Measurements from ENCODE around the gene MAPK1IP1L.
"Not testable (repeated sequence)": the region's sequence is repeated elsewhere in the genome, so short reads cannot be mapped to it uniquely, and the experiment has no call there.

MAPK1IP1L gene

DNA sequence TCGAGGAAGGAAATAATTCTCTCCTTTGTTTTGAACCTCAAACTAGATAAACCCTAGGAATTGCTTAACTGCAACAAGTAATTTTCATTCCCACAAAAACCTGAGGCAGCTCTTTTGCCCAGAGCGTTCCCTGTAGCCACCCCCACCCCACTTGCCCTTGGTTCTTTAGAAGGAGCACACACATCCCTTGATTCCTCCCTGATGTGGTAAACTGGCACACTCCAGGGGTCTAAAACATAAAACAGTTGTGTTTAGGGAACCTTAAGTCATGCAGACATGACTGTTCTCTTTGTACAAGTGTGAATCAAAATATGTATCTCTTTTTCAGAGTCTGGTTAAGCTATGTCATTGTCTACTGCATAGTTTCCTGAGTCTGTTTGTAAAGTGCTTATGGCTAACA lies 14.0 kb downstream of the MAPK1IP1L start:
- H3K4me3 ChIP-seq (ENCODE audit: low read length): no peak overlapping the region
- no peak overlapping the region for H2AFZ ChIP-seq (ENCODE audit: low read depth, low read length)
- H3K4me1 ChIP-seq (ENCODE audit: insufficient read depth, low read length): no peaks in the 10 kb centered on the region
- H3K27me3 ChIP-seq (ENCODE audit: insufficient read depth, low read length): no peaks in the 10 kb centered on the region
- H3K36me3 ChIP-seq (ENCODE audit: insufficient read depth, low read length): peaks cover 71% of the 10 kb centered on the region
- H3K9me3 ChIP-seq (ENCODE audit: low read length): no peaks in the 10 kb centered on the region

DNA sequence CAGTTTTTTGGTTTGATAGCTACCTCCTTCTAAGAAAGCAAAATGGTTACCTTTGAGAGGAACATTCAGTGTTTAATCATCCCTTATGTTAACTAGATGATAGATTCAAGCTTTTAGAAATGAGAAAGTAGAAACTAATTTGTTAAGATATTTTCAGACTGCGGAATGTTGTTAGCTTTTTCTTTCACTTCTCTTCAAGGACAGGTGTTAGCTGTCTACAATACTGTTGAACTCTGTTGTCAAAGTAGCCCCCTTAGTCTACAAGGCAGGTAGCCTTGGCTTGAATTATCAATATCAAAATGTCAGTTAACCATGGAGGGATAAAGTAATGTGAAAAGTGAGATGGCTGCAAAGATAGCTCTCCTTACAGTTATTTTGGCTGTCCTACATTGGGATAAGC lies 14.8 kb downstream of the MAPK1IP1L start:
- Histone ChIP-seq H3K4me1 (ENCODE audit: insufficient read depth, low read length) (no peaks in the 10 kb centered on the region), H3K27me3 (ENCODE audit: insufficient read depth, low read length) (no peaks in the 10 kb centered on the region), H3K9me3 (ENCODE audit: low read length) (no peaks in the 10 kb centered on the region), H2AFZ (ENCODE audit: low read depth, low read length) (no peak overlapping the region), H3K4me3 (ENCODE audit: low read length) (no peak overlapping the region), H3K36me3 (ENCODE audit: insufficient read depth, low read length) (peaks cover 63% of the 10 kb centered on the region)

DNA sequence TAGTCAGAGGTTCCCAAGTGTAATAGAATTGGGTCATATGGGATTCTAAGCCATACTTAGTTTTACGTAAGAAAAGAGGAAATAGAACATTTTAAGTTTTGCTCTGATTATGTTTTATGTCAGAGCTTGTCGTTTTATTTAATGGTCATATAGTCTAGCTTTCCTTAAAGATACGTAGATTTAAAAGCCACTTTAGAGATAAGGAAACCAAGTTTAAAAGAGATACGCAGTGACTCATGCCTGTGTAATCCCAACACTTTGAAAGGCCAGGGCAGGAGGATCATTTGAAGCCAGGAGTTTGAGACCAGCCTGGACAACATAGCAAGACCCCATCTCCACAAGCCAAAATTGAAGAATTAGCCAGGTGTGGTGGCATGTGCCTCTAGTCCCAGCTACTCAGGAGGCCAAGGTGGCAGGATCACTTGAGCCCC lies 19.5 kb downstream of the MAPK1IP1L start:
- Histone ChIP-seq H3K27me3 (ENCODE audit: insufficient read depth, low read length) (no peaks in the 10 kb centered on the region), H3K4me1 (ENCODE audit: insufficient read depth, low read length) (peaks cover 21% of the 10 kb centered on the region), H2AFZ (ENCODE audit: low read depth, low read length) (no peak overlapping the region), H3K4me3 (ENCODE audit: low read length) (no peak overlapping the region), H3K36me3 (ENCODE audit: insufficient read depth, low read length) (peaks cover 15% of the 10 kb centered on the region), H3K9me3 (ENCODE audit: low read length) (no peaks in the 10 kb centered on the region)

DNA sequence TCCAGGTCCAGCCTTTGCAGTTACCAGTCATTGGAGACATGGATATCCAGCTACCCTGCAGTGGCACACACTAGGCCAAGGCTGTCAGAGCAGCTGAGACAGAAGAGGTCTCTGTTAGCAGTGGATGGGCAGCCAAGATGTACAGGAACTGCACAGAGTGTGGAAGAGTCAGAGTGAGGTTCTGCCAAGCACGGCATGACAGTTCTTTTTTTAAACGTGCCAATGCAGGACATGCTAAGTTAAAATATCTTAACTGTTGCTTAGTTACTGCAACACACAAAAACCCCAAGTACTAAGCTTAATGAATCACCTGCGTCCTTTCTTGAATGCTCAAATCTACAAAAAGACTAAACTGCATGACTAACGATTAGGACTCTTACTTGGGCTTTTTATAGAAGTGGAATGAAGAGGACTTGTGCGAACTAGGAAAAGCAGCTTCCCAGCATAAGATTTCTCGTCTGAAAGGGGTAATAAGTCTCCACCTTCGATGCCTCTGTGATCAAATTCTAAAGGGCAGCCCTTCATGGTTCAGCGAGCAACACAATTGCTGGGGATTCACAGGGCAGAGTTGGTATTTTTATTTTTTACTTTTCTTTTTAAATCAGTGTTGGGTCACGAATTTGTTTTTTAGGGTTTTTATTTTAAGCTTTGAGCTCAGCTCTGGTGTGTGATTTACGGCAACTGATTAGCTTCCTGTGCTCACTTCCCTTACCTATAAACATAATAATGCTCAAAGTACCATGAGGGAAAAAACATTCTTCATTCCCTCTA lies 20.6 kb downstream of the MAPK1IP1L start:
- peaks cover 8% of the 10 kb centered on the region for H3K36me3 ChIP-seq (ENCODE audit: insufficient read depth, low read length)
- H3K4me3 ChIP-seq (ENCODE audit: low read length): no peak overlapping the region
- no peaks in the 10 kb centered on the region for H3K9me3 ChIP-seq (ENCODE audit: low read length)
- peaks cover 23% of the 10 kb centered on the region for H3K4me1 ChIP-seq (ENCODE audit: insufficient read depth, low read length)
- no peak overlapping the region for H2AFZ ChIP-seq (ENCODE audit: low read depth, low read length)
- H3K27me3 ChIP-seq (ENCODE audit: insufficient read depth, low read length): no peaks in the 10 kb centered on the region

DNA sequence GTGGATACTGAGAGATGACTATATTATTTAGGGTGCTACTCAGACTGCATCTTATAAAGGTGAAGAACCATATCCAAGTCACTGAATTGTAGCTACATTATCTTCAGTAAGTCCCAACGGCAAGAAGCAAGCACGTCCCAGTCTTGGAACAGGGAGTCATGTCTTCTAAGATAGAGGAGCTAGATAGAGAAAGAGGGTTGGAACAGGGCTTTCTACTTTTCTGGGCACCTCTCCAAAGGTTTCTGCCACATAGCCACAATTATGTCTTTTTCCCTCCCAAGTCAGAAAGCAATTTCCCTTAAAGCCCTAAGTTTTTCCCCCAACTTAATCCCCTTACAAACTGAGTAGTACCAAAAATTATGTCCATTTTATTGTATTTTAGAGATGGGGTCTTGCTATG lies 22.4 kb downstream of the MAPK1IP1L start:
- no peaks in the 10 kb centered on the region for H3K36me3 ChIP-seq (ENCODE audit: insufficient read depth, low read length)
- no peak overlapping the region for H2AFZ ChIP-seq (ENCODE audit: low read depth, low read length)
- H3K27me3 ChIP-seq (ENCODE audit: insufficient read depth, low read length): no peaks in the 10 kb centered on the region
- no peak overlapping the region for H3K4me3 ChIP-seq (ENCODE audit: low read length)
- H3K9me3 ChIP-seq (ENCODE audit: low read length): no peaks in the 10 kb centered on the region
- H3K4me1 ChIP-seq (ENCODE audit: insufficient read depth, low read length): peaks cover 25% of the 10 kb centered on the region

DNA sequence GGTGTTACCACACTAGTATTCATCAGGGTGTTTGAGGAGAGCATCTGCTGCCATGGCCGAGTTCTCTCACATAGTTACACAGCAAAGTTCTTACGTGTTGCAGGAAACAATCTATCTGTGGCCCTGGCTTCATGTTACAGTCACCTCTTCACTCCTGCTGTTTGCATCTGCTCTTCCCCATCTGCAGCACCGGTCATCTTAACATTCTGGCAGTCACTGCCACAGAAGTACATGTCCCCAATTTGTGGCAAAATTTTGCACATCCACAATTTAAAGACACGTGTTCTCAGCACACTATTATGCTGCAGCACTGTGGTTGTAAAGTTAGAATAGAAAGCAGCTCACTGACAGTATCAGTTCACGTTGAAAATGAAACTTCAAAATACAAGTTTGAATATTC lies 23.2 kb downstream of the MAPK1IP1L start:
- Histone ChIP-seq H2AFZ (ENCODE audit: low read depth, low read length) (no peak overlapping the region), H3K27me3 (ENCODE audit: insufficient read depth, low read length) (no peaks in the 10 kb centered on the region), H3K4me1 (ENCODE audit: insufficient read depth, low read length) (peaks cover 25% of the 10 kb centered on the region), H3K36me3 (ENCODE audit: insufficient read depth, low read length) (no peaks in the 10 kb centered on the region), H3K9me3 (ENCODE audit: low read length) (no peaks in the 10 kb centered on the region), H3K4me3 (ENCODE audit: low read length) (no peak overlapping the region)

DNA sequence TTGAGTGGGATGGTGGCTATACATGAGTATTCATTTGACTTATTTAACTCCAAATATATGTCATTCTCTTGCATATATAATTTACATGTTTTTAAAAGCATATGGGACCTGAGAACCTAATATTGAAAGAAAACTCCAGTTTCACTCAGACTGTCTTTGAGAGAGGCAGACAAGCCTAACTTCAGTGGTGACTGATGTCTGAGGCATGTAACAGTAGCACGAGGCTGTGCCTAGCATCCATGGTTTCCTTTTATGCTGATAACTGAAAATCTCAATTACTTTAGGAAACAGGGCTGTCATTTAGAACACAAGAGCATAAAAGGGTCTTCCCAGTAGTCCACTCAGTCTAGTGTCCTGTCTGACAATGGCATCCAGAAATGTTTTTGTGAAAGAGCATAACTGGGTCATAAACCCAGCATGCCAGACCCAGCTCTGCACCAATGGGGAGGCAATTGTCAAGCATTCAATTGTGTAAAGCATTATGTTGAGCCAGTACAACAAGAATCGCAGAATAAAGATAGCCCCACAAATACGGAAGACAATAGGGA lies 24.3 kb downstream of the MAPK1IP1L start:
- no peaks in the 10 kb centered on the region for H3K27me3 ChIP-seq (ENCODE audit: insufficient read depth, low read length)
- no peak overlapping the region for H3K4me3 ChIP-seq (ENCODE audit: low read length)
- no peaks in the 10 kb centered on the region for H3K36me3 ChIP-seq (ENCODE audit: insufficient read depth, low read length)
- no peak overlapping the region for H2AFZ ChIP-seq (ENCODE audit: low read depth, low read length)
- no peaks in the 10 kb centered on the region for H3K9me3 ChIP-seq (ENCODE audit: low read length)
- peaks cover 25% of the 10 kb centered on the region for H3K4me1 ChIP-seq (ENCODE audit: insufficient read depth, low read length)

DNA sequence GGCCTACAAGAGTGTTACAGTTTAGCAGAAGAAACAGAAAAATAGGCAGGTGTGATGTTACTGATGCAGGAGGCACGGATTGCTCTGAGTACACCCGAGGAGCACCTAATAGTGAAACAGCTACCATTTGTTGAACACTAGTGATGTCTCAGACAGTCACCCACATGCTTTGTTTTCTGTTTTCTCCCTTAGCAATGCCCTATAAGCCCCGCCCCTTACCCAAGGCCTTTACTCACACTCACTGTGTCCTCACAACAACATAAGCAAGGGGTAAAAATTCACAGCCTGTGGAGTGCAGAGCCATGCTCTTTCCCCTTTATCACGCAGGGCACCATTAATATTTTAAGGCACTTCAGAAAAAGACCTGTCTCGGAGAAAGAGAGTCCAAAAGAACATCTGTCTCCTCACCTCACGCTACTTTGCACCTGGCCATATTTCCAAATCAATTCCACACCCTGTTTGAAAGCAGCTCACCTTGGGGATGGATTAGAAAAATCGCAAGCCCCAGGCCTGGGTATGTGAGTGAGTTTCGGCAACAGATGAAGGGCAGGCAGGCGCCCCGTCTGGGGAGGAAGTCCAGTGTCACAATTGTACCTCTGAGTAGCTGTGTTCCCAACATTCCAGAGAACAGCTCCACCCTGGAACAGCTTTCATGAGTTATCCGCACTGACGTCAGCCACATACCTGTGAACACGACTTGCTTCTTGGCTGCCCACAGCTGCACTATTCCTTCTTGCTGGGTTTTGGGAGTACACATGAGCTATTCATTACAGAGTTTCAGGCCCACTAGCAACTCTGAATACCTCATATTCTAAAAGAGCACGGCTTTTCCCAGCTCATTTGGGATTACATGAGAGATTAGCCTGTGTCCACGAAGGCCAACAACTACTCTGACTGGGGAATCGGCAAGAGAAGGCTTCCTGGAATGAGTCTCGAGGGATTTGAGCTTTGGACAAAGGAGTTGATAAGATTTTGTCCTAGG lies 26.0 kb downstream of the MAPK1IP1L start:
- Histone ChIP-seq H3K27me3 (ENCODE audit: insufficient read depth, low read length) (no peaks in the 10 kb centered on the region), H3K36me3 (ENCODE audit: insufficient read depth, low read length) (no peaks in the 10 kb centered on the region)

DNA sequence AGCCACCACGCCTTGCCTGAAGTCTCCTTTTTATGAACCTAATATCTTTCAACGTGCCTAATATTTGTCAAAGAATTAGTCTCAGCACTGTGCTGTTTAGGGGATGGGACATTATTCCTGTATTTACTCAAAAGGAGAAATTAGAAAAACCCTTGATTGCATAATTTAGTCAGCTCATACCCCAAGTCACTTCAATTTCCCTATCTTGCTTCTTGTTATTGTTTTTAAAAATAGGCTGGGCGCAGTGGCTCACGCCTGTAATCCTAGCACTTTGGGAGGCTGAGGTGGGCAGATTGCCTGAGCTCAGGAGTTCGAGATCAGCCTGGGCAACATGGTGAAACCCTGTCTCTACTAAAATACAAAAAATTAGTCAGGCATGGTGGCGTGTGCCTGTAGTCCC lies 28.5 kb downstream of the MAPK1IP1L start:
- H3K27me3 ChIP-seq (ENCODE audit: insufficient read depth, low read length); H2AFZ ChIP-seq (ENCODE audit: low read depth, low read length); H3K36me3 ChIP-seq (ENCODE audit: insufficient read depth, low read length); H3K9me3 ChIP-seq (ENCODE audit: low read length); H3K4me3 ChIP-seq (ENCODE audit: low read length): not testable (repeated sequence)
- H3K4me1 ChIP-seq (ENCODE audit: insufficient read depth, low read length): peaks cover 11% of the 10 kb centered on the region

More for the DNA sequence above, 26.0 kb downstream of the MAPK1IP1L start:
- no peaks in the 10 kb centered on the region for H3K9me3 ChIP-seq (ENCODE audit: low read length)
- no peak overlapping the region for H3K4me3 ChIP-seq (ENCODE audit: low read length)
- H3K4me1 ChIP-seq (ENCODE audit: insufficient read depth, low read length): peaks cover 14% of the 10 kb centered on the region
- H2AFZ ChIP-seq (ENCODE audit: low read depth, low read length): no peak overlapping the region

DNA sequence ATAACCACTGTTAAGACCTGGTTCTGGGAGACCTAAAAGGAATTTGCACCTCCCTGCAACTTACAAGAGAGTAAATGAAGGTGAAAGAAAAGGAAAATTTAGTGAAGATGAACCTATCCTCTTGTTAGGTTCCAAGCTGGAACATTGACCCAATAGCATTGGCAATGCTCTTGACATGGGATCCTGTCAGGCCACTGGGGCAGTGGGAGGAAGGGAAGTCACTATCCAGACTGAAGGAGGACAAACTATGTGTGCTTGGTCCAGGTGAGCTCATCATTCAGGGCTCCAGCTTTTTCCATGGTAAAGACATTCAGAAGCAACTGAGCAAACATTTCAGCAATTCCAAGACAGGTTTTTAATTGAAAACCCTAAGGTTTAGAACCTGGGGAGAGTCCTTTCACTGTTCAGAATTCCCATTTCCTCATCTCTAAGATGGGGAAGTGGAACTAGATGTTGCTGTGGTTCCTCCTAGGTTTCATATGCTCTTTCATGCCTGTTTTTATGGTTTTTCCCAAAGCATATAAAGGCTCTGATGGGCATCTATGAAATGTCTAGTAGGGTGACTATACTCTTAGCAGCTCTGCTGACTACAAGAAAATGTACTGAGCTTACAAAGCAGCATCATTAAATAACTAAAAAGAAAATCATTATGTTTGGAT lies 33.1 kb downstream of the MAPK1IP1L start:
- H2AFZ ChIP-seq (ENCODE audit: low read depth, low read length): no peak overlapping the region
- H3K4me1 ChIP-seq (ENCODE audit: insufficient read depth, low read length): no peaks in the 10 kb centered on the region
- no peaks in the 10 kb centered on the region for H3K9me3 ChIP-seq (ENCODE audit: low read length)
- no peak overlapping the region for H3K4me3 ChIP-seq (ENCODE audit: low read length)
- no peaks in the 10 kb centered on the region for H3K36me3 ChIP-seq (ENCODE audit: insufficient read depth, low read length)
- no peaks in the 10 kb centered on the region for H3K27me3 ChIP-seq (ENCODE audit: insufficient read depth, low read length)

DNA sequence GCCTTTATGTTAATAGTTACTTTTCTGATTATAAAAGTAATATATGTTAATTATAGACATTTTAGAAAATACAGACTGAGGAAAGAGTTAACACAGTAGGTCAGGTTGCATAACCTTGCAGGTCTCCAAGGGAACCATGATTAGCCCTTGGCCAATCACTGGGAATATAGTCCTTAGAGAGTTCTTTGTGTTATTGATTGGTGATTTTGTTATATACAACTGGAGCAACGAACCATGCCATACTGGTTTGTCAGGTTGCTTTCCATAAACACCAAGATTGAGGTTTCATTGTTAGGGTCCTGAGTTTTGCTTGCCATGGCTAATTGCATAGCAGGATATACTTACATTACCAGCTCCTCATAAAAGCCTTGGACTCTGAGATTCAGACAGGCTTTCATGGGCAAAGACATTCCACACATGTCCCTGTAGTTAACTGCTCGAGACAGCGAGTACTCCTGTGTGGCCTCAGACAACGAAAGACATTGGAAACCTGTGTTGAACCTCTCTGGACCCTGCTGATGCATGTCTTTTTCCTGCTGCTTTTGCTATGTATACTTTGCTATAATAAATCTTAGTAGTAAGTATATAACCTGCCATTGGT lies 33.7 kb downstream of the MAPK1IP1L start:
- Histone ChIP-seq H3K9me3 (ENCODE audit: low read length) (no peaks in the 10 kb centered on the region), H3K36me3 (ENCODE audit: insufficient read depth, low read length) (no peaks in the 10 kb centered on the region), H3K4me1 (ENCODE audit: insufficient read depth, low read length) (no peaks in the 10 kb centered on the region), H3K27me3 (ENCODE audit: insufficient read depth, low read length) (no peaks in the 10 kb centered on the region), H2AFZ (ENCODE audit: low read depth, low read length) (no peak overlapping the region), H3K4me3 (ENCODE audit: low read length) (no peak overlapping the region)

DNA sequence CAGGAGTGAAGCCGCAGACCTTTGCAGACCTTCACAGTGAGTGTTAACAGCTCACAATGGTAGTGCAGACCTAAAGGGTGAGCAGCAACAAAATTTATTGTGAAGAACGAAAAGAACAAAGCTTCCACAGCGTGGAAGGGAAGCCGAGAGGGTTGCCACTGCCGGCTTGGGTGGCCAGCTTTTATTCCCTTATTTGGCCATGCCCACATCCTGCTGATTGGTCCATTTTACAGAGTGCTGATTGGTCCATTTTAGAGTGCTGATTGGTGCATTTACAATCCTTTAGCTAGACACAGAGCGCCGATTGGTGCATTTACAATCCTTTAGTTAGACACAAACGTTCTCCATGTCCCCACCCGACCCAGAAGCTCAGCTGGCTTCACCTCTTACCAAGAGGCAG lies 35.5 kb downstream of the MAPK1IP1L start:
- H3K4me1 ChIP-seq (ENCODE audit: insufficient read depth, low read length): no peaks in the 10 kb centered on the region
- no peak overlapping the region for H2AFZ ChIP-seq (ENCODE audit: low read depth, low read length)
- no peaks in the 10 kb centered on the region for H3K27me3 ChIP-seq (ENCODE audit: insufficient read depth, low read length)
- no peaks in the 10 kb centered on the region for H3K36me3 ChIP-seq (ENCODE audit: insufficient read depth, low read length)
- H3K4me3 ChIP-seq (ENCODE audit: low read length): no peak overlapping the region
- H3K9me3 ChIP-seq (ENCODE audit: low read length): no peaks in the 10 kb centered on the region
